H1 (cell line): ENCODE results near the gene PAQR5. TPM values are rescaled to one million over a fixed set of nuclear protein-coding genes. Genes with fewer than 3 reads are reported as not detected.

ENCODE experiments used
- USF2 ChIP-seq: IDR thresholded peaks from 2 replicates; pipeline ENCODE4 v1.6.1; 2011; ENCODE audit warnings: low read length, improper control_type of control experiment
- polyA plus RNA-seq, 7 experiments: library from polyadenylated mRNA; depleted of rRNA in 3 of 7; stranded (reverse) in 5 of 7; unstranded in 2 of 7; fragments of >200 nt in 5 of 7; fragments of 200-250 nt in 2 of 7; gene quantifications; 1 replicate in 5 of 7; 2 replicates in 1 of 7; 4 replicates in 1 of 7; pipeline versions ENCODE4 v1.2.1 to v1.2.3, GENCODE V29; 2011 to 2013; ENCODE audit warnings: missing spikeins in 2 of 7, mixed read lengths in 2 of 7
- total RNA-seq: library from RNA; stranded (reverse); fragmentation: NEBNext Ultra II Directional; extraction: Animal tissue kit (Norgen Biotek cat#: 25700); gene quantifications from 2 replicates; pipeline ENCODE4 v1.2.1, GENCODE V29; 2021

The PAQR5 gene
- total and polyA plus RNA-seq, 2 of the 8 experiments (the other 6 are each of a cell fraction or from before 2014, with no cell fraction given), result 8.7 to 18.1 TPM

- TF ChIP-seq USF2, result no peak
Observed at GRCh38 chr15:69292826-69293420, 5.8 kb upstream of the PAQR5 start (continued).
